ENCODE results near the gene ICE1. TPM values are rescaled to one million over a fixed set of nuclear protein-coding genes. Genes with fewer than 3 reads are reported as not detected.
A peak's percentile ranks its signal among the peaks of the same experiment; 100 is the strongest.

ICE1 gene
- total and polyA plus RNA-seq, 9 of the 15 experiments (the other 6 are each of a cell fraction or from before 2014, with no cell fraction given): 4.9 to 47.4 (median 28.2) TPM

DNA sequence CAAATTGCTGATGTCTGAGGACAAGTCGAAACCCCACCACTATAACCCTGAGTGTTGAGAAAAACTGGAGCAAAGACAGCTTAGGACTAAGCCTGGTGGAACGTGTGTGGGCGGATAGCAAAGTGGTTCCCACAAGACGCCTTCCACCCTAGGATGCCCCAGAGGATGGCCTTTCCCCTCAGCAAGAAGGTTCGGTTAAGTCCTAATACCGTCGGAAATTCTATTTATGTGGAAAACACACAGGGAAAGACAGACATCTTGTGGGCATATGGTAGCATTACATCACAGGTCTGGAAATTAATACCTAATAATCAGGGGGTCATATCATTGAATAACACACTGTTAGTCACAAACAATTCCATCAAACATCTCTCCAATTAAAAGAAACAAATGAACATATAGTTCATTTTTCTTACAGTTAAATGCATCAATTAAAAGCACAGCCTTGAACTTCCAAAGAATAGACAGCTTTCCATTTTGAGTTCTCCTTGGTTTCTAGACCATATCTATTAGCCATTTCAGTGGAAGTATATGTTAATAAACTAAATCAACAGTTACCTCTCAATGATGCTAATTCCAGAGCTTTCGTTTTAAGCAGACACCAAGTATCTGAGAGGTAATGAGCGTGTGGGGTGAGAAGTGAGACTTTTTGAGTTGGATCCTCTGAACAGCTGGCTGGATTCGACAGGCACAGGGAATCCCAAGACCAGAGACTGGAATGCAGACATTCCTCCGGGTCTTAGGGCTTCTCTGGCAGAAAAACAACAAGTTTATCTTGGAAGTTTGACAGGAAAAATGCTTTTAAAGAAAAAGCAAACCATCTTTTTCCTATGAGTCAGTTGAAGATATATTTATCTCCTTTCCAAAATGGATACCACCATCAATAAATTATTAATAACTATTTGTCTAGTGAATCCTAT is 2.9 kb upstream of the ICE1 start (continued):
- TF ChIP-seq, protein P1, sequence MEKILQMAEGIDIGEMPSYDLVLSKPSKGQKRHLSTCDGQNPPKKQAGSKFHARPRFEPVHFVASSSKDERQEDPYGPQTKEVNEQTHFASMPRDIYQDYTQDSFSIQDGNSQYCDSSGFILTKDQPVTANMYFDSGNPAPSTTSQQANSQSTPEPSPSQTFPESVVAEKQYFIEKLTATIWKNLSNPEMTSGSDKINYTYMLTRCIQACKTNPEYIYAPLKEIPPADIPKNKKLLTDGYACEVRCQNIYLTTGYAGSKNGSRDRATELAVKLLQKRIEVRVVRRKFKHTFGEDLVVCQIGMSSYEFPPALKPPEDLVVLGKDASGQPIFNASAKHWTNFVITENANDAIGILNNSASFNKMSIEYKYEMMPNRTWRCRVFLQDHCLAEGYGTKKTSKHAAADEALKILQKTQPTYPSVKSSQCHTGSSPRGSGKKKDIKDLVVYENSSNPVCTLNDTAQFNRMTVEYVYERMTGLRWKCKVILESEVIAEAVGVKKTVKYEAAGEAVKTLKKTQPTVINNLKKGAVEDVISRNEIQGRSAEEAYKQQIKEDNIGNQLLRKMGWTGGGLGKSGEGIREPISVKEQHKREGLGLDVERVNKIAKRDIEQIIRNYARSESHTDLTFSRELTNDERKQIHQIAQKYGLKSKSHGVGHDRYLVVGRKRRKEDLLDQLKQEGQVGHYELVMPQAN (IDR thresholded peaks at IDR 0.05; ENCODE audit: borderline replicate concordance): no peak
- TF ChIP-seq RAD21 (CRISPR knock-in tag; conservative IDR thresholded peaks at IDR 0.05 in 1 of 2, IDR thresholded peaks at IDR 0.05 in 1 of 2): peak; percentile 83 to 90
- TF ChIP-seq, protein P2, sequence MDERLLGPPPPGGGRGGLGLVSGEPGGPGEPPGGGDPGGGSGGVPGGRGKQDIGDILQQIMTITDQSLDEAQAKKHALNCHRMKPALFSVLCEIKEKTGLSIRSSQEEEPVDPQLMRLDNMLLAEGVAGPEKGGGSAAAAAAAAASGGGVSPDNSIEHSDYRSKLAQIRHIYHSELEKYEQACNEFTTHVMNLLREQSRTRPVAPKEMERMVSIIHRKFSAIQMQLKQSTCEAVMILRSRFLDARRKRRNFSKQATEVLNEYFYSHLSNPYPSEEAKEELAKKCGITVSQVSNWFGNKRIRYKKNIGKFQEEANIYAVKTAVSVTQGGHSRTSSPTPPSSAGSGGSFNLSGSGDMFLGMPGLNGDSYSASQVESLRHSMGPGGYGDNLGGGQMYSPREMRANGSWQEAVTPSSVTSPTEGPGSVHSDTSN (CRISPR knock-in tag; IDR thresholded peaks at IDR 0.05; ENCODE audit: low read depth): no peak
- TF ChIP-seq, protein P2 (tag; conservative IDR thresholded peaks at IDR 0.05; ENCODE audit: low read depth): no peak
- TF ChIP-seq, protein P3, sequence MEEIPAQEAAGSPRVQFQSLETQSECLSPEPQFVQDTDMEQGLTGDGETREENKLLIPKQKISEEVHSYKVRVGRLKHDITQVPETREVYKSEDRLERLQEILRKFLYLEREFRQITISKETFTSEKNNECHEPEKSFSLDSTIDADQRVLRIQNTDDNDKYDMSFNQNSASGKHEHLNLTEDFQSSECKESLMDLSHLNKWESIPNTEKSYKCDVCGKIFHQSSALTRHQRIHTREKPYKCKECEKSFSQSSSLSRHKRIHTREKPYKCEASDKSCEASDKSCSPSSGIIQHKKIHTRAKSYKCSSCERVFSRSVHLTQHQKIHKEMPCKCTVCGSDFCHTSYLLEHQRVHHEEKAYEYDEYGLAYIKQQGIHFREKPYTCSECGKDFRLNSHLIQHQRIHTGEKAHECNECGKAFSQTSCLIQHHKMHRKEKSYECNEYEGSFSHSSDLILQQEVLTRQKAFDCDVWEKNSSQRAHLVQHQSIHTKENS (CRISPR knock-in tag; IDR thresholded peaks at IDR 0.05): no peak
- TF ChIP-seq, protein P4, sequence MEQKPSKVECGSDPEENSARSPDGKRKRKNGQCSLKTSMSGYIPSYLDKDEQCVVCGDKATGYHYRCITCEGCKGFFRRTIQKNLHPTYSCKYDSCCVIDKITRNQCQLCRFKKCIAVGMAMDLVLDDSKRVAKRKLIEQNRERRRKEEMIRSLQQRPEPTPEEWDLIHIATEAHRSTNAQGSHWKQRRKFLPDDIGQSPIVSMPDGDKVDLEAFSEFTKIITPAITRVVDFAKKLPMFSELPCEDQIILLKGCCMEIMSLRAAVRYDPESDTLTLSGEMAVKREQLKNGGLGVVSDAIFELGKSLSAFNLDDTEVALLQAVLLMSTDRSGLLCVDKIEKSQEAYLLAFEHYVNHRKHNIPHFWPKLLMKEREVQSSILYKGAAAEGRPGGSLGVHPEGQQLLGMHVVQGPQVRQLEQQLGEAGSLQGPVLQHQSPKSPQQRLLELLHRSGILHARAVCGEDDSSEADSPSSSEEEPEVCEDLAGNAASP (IDR thresholded peaks at IDR 0.05): no peak
- TF ChIP-seq, protein P5, sequence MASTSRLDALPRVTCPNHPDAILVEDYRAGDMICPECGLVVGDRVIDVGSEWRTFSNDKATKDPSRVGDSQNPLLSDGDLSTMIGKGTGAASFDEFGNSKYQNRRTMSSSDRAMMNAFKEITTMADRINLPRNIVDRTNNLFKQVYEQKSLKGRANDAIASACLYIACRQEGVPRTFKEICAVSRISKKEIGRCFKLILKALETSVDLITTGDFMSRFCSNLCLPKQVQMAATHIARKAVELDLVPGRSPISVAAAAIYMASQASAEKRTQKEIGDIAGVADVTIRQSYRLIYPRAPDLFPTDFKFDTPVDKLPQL (IDR thresholded peaks at IDR 0.05; ENCODE audit: extremely low read depth, insufficient read length): no peak
- TF ChIP-seq CC2D1A (IDR thresholded peaks at IDR 0.05): 0 out of 2 replicates have a peak, but pooled peaks have one; percentile 17
- TF ChIP-seq, protein P6, sequence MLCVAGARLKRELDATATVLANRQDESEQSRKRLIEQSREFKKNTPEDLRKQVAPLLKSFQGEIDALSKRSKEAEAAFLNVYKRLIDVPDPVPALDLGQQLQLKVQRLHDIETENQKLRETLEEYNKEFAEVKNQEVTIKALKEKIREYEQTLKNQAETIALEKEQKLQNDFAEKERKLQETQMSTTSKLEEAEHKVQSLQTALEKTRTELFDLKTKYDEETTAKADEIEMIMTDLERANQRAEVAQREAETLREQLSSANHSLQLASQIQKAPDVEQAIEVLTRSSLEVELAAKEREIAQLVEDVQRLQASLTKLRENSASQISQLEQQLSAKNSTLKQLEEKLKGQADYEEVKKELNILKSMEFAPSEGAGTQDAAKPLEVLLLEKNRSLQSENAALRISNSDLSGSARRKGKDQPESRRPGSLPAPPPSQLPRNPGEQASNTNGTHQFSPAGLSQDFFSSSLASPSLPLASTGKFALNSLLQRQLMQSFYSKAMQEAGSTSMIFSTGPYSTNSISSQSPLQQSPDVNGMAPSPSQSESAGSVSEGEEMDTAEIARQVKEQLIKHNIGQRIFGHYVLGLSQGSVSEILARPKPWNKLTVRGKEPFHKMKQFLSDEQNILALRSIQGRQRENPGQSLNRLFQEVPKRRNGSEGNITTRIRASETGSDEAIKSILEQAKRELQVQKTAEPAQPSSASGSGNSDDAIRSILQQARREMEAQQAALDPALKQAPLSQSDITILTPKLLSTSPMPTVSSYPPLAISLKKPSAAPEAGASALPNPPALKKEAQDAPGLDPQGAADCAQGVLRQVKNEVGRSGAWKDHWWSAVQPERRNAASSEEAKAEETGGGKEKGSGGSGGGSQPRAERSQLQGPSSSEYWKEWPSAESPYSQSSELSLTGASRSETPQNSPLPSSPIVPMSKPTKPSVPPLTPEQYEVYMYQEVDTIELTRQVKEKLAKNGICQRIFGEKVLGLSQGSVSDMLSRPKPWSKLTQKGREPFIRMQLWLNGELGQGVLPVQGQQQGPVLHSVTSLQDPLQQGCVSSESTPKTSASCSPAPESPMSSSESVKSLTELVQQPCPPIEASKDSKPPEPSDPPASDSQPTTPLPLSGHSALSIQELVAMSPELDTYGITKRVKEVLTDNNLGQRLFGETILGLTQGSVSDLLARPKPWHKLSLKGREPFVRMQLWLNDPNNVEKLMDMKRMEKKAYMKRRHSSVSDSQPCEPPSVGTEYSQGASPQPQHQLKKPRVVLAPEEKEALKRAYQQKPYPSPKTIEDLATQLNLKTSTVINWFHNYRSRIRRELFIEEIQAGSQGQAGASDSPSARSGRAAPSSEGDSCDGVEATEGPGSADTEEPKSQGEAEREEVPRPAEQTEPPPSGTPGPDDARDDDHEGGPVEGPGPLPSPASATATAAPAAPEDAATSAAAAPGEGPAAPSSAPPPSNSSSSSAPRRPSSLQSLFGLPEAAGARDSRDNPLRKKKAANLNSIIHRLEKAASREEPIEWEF (CRISPR knock-in tag; IDR thresholded peaks at IDR 0.05): no peak
- TF ChIP-seq, protein P7, sequence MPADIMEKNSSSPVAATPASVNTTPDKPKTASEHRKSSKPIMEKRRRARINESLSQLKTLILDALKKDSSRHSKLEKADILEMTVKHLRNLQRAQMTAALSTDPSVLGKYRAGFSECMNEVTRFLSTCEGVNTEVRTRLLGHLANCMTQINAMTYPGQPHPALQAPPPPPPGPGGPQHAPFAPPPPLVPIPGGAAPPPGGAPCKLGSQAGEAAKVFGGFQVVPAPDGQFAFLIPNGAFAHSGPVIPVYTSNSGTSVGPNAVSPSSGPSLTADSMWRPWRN (IDR thresholded peaks at IDR 0.05; ENCODE audit: low read depth): no peak

Data from K562 (cell line).